H1 (cell line): ENCODE results near the gene CAPN10. TPM values are rescaled to one million over a fixed set of nuclear protein-coding genes. Genes with fewer than 3 reads are reported as not detected.

ENCODE experiments used
- CTCF ChIA-PET: fragments of 300-600 bp; sonication (Branson Sonifier 250); formaldehyde crosslinking; loops from one replicate; lab custom pipeline; 2021; ENCODE audit not compliant: partially characterized antibody; lab: Charles Lee
- POLR2A ChIA-PET: fragments of 300-600 bp; sonication (Branson Sonifier 250); formaldehyde crosslinking; loops from one replicate; lab custom pipeline; 2021; ENCODE audit warnings: inconsistent platforms; ENCODE audit not compliant: partially characterized antibody; lab: Charles Lee
- DNase-seq, 2 experiments: peaks; one replicate each; pipeline versions ENCODE4 v3.0.0 to v3.0.0-alpha.2; 2010 to 2022; ENCODE audit warnings: low spot score in 2 of 2, low read depth in 1 of 2, mixed read lengths in 1 of 2
- FAIRE-seq: peaks from 2 replicates; lab custom pipeline; 2011; peaks lifted over from hg19 to GRCh38; lab: Jason Lieb, UNC
- H2AFZ ChIP-seq: 2 replicates; pipeline ENCODE4 v1.8.1; 2012; ENCODE audit warnings: low read length, inconsistent platforms
- H2AK5ac ChIP-seq: 2 replicates; pipeline ENCODE4 v1.6.1; 2013; ENCODE audit warnings: low read depth, low read length
- H2BK120ac ChIP-seq: replicated peaks from 2 replicates; pipeline ENCODE3; 2013; ENCODE audit warnings: low read depth, low read length, inconsistent platforms
- H2BK12ac ChIP-seq: 2 replicates; pipeline ENCODE4 v1.6.1; 2013; ENCODE audit warnings: low read depth, low read length
- H2BK15ac ChIP-seq: 2 replicates; pipeline ENCODE4 v1.6.1; 2013; ENCODE audit warnings: low read length
- H2BK20ac ChIP-seq: 2 replicates; pipeline ENCODE4 v1.6.1; 2013; ENCODE audit warnings: low read length
- H2BK5ac ChIP-seq: 2 replicates; pipeline ENCODE4 v1.6.1; 2013; ENCODE audit warnings: low read depth, low read length
- H3K14ac ChIP-seq: 2 replicates; pipeline ENCODE4 v1.6.1; 2013; ENCODE audit warnings: inconsistent platforms; ENCODE audit not compliant: insufficient read length
- H3K18ac ChIP-seq: 2 replicates; pipeline ENCODE4 v1.6.1; 2013; ENCODE audit warnings: low read length; ENCODE audit errors: extremely low read depth
- H3K23ac ChIP-seq: 2 replicates; pipeline ENCODE4 v1.6.1; 2013; ENCODE audit warnings: inconsistent platforms; ENCODE audit not compliant: insufficient read length
- H3K23me2 ChIP-seq: 2 replicates; pipeline ENCODE4 v1.6.1; 2013; ENCODE audit warnings: low read depth, low read length
- H3K27ac ChIP-seq: 2 replicates; pipeline ENCODE4 v1.6.1; 2011; ENCODE audit warnings: low read depth, low read length, inconsistent platforms
- H3K27me3 ChIP-seq, 4 experiments: replicated peaks in 1 of 4; 1 replicate in 1 of 4; 2 replicates in 3 of 4; pipeline versions ENCODE4 v1.6.1 to v1.8.1; 2011 to 2013; ENCODE audit warnings: low read length in 3 of 4, mild to moderate bottlenecking in 3 of 4, inconsistent platforms in 2 of 4, mixed read lengths in 2 of 4, moderate library complexity in 1 of 4; ENCODE audit not compliant: control insufficient read depth in 3 of 4, insufficient read depth in 3 of 4; ENCODE audit errors: extremely low read depth in 1 of 4
- H3K36me3 ChIP-seq, 4 experiments: 2 replicates each; pipeline versions ENCODE4 v1.6.1 to v1.8.1; 2011 to 2013; ENCODE audit warnings: mild to moderate bottlenecking in 4 of 4, low read length in 3 of 4, moderate library complexity in 2 of 4, control low read depth in 1 of 4, inconsistent platforms in 1 of 4; ENCODE audit not compliant: insufficient read depth in 4 of 4, control insufficient read depth in 2 of 4
- H3K4ac ChIP-seq: replicated peaks from 2 replicates; pipeline ENCODE3; 2013; ENCODE audit warnings: low read length, low read depth, mixed read lengths, inconsistent platforms; ENCODE audit not compliant: insufficient read length
- H3K4me1 ChIP-seq, 4 experiments: replicated peaks in 1 of 4; 1 replicate in 1 of 4; 2 replicates in 3 of 4; pipeline versions ENCODE4 v1.6.1 to v1.8.1; 2011 to 2013; ENCODE audit warnings: low read length in 3 of 4, inconsistent platforms in 2 of 4, mixed read lengths in 1 of 4; ENCODE audit not compliant: insufficient read depth in 4 of 4, control insufficient read depth in 3 of 4
- H3K4me2 ChIP-seq, 2 experiments: 2 replicates each; pipeline versions ENCODE4 v1.6.1 to v1.8.1; 2011 to 2013; ENCODE audit warnings: low read depth in 2 of 2, low read length in 2 of 2, control low read depth in 1 of 2, inconsistent platforms in 1 of 2, mild to moderate bottlenecking in 1 of 2; ENCODE audit not compliant: insufficient read depth in 1 of 2
- H3K4me3 ChIP-seq, 4 experiments: fragments of 200-600, 300-600 bp in 1 of 4; sonication (generic), shearing (Covaris generic), sonication (Bioruptor Twin) in 1 of 4; 2 replicates each; pipeline versions ENCODE4 v1.5.1 to v1.8.1; 2011 to 2016; ENCODE audit warnings: low read length in 4 of 4, low read depth in 3 of 4, control low read depth in 2 of 4, inconsistent platforms in 2 of 4, mild to moderate bottlenecking in 2 of 4, mixed read lengths in 1 of 4, moderate library complexity in 1 of 4; ENCODE audit not compliant: insufficient read depth in 2 of 4; ENCODE audit errors: extremely low read depth in 1 of 4
- H3K56ac ChIP-seq: replicated peaks from 2 replicates; pipeline ENCODE3; 2013; ENCODE audit warnings: low read depth, mild to moderate bottlenecking, mixed read lengths, low read length, inconsistent platforms; ENCODE audit not compliant: insufficient read length
- H3K79me1 ChIP-seq: 2 replicates; pipeline ENCODE4 v1.6.1; 2013; ENCODE audit warnings: low read depth, low read length, control low read depth
- H3K79me2 ChIP-seq, 2 experiments: 2 replicates each; pipeline versions ENCODE4 v1.6.1 to v1.8.1; 2012 to 2013; ENCODE audit warnings: low read length in 2 of 2, mild to moderate bottlenecking in 2 of 2, inconsistent platforms in 1 of 2; ENCODE audit not compliant: insufficient read depth in 2 of 2, control insufficient read depth in 1 of 2
- H3K9ac ChIP-seq, 4 experiments: replicated peaks in 1 of 4; 1 replicate in 1 of 4; 2 replicates in 3 of 4; pipeline versions ENCODE4 v1.6.1 to v1.8.1; 2011 to 2013; ENCODE audit warnings: low read depth in 3 of 4, low read length in 3 of 4, control low read depth in 2 of 4, mild to moderate bottlenecking in 2 of 4, moderate library complexity in 2 of 4, inconsistent platforms in 1 of 4; ENCODE audit errors: extremely low read depth in 1 of 4
- H3K9me3 ChIP-seq, 2 experiments: 2 replicates each; pipeline versions ENCODE4 v1.6.1 to v1.8.1; 2012 to 2013; ENCODE audit warnings: mild to moderate bottlenecking in 2 of 2, moderate library complexity in 2 of 2, control low read depth in 1 of 2, inconsistent platforms in 1 of 2, low read depth in 1 of 2, low read length in 1 of 2, mixed read lengths in 1 of 2; ENCODE audit not compliant: insufficient read depth in 2 of 2
- H4K20me1 ChIP-seq, 2 experiments: replicated peaks in 1 of 2; 2 replicates each; pipeline versions ENCODE3 to v1.8.1; 2011 to 2013; ENCODE audit warnings: inconsistent platforms in 2 of 2, low read length in 2 of 2, mild to moderate bottlenecking in 1 of 2; ENCODE audit not compliant: insufficient read depth in 2 of 2, control insufficient read depth in 1 of 2
- H4K5ac ChIP-seq: 2 replicates; pipeline ENCODE4 v1.6.1; 2013; ENCODE audit warnings: low read length, low read depth, mixed read lengths, inconsistent platforms; ENCODE audit not compliant: insufficient read length
- H4K8ac ChIP-seq: 2 replicates; pipeline ENCODE4 v1.8.0; 2013; ENCODE audit warnings: mild to moderate bottlenecking, moderate library complexity, low read length, inconsistent platforms; ENCODE audit not compliant: insufficient read depth; ENCODE audit errors: extremely low read depth
- H4K91ac ChIP-seq: replicated peaks from 2 replicates; pipeline ENCODE3; 2013; ENCODE audit warnings: low read length, mixed read lengths, inconsistent platforms; ENCODE audit not compliant: insufficient read length
- CEBPB ChIP-seq: IDR thresholded peaks from 2 replicates; pipeline ENCODE4 v1.6.1; 2012; ENCODE audit warnings: low read depth, low read length
- CREB1 ChIP-seq: IDR thresholded peaks from 2 replicates; pipeline ENCODE4 v1.6.1; 2012; ENCODE audit warnings: inconsistent platforms
- CTBP2 ChIP-seq: IDR thresholded peaks from 2 replicates; pipeline ENCODE4 v1.7.0; 2011; ENCODE audit warnings: borderline replicate concordance, mild to moderate bottlenecking, moderate library complexity, mixed read lengths, low read length; ENCODE audit not compliant: insufficient read depth, insufficient read length
- EGR1 ChIP-seq: IDR thresholded peaks from 2 replicates; pipeline ENCODE4 v1.6.1; 2011; ENCODE audit warnings: low read depth, low read length, borderline replicate concordance
- POLR2A ChIP-seq, 2 experiments: IDR thresholded peaks; 1 replicate in 1 of 2; 2 replicates in 1 of 2; pipeline ENCODE4 v1.6.1; 2011; ENCODE audit warnings: low read depth in 2 of 2, low read length in 2 of 2, mild to moderate bottlenecking in 2 of 2; ENCODE audit errors: control extremely low read depth in 1 of 2
- RNF2 ChIP-seq: fragments of 200-900, 300-1000 bp; sonication (generic); IDR thresholded peaks from 2 replicates; pipeline ENCODE4 v1.7.1; 2016; ENCODE audit warnings: borderline replicate concordance, low read depth, mild to moderate bottlenecking, antibody characterized with exemption, low read length; ENCODE audit not compliant: poor library complexity, severe bottlenecking; ENCODE audit errors: missing control alignments
- RXRA ChIP-seq: IDR thresholded peaks from 2 replicates; pipeline ENCODE4 v1.6.1; 2011; ENCODE audit warnings: low read depth, mild to moderate bottlenecking, low read length, moderate library complexity; ENCODE audit not compliant: insufficient read depth
- SP2 ChIP-seq: IDR thresholded peaks from 2 replicates; pipeline ENCODE4 v1.6.1; 2012; ENCODE audit warnings: mild to moderate bottlenecking, low read length, inconsistent platforms
- SUZ12 ChIP-seq: fragments of 200-600 bp; sonication (generic); IDR thresholded peaks from 2 replicates; pipeline ENCODE4 v1.6.1; 2012; ENCODE audit warnings: mild to moderate bottlenecking, inconsistent platforms, low read length, moderate library complexity, mixed read lengths
- WGBS, 2 experiments: shearing (Covaris generic) in 1 of 2; methylation state at CpG; one replicate each; pipeline versions ENCODE4 v1.1.6 to v1.1.7; 2013 to 2015; ENCODE audit warnings: low lambda C conversion rate in 2 of 2, mixed read lengths in 2 of 2, inconsistent platforms in 1 of 2, low coverage in 1 of 2, missing lambda C conversion rate in 1 of 2; ENCODE audit not compliant: insufficient replicate concordance in 2 of 2, insufficient coverage in 1 of 2, insufficient read length in 1 of 2; ENCODE audit errors: extremely low coverage in 1 of 2, missing lambda C conversion rate in 1 of 2; 5-methylcytosine and 5-hydroxymethylcytosine counted together
- polyA plus RNA-seq, 7 experiments: library from polyadenylated mRNA; depleted of rRNA in 3 of 7; stranded (reverse) in 5 of 7; unstranded in 2 of 7; fragments of >200 nt in 5 of 7; fragments of 200-250 nt in 2 of 7; gene quantifications; 1 replicate in 5 of 7; 2 replicates in 1 of 7; 4 replicates in 1 of 7; pipeline versions ENCODE4 v1.2.1 to v1.2.3, GENCODE V29; 2011 to 2013; ENCODE audit warnings: missing spikeins in 2 of 7, mixed read lengths in 2 of 7
- total RNA-seq: library from RNA; stranded (reverse); fragmentation: NEBNext Ultra II Directional; extraction: Animal tissue kit (Norgen Biotek cat#: 25700); gene quantifications from 2 replicates; pipeline ENCODE4 v1.2.1, GENCODE V29; 2021
- TF ChIP-seq, protein P1 (sequence below): IDR thresholded peaks from 2 replicates; pipeline ENCODE4 v1.6.1; 2012; ENCODE audit warnings: inconsistent platforms

The CAPN10 gene
- total and polyA plus RNA-seq, 2 of the 8 experiments (the other 6 are each of a cell fraction or from before 2014, with no cell fraction given): 30.7 to 39.8 TPM

DNA sequence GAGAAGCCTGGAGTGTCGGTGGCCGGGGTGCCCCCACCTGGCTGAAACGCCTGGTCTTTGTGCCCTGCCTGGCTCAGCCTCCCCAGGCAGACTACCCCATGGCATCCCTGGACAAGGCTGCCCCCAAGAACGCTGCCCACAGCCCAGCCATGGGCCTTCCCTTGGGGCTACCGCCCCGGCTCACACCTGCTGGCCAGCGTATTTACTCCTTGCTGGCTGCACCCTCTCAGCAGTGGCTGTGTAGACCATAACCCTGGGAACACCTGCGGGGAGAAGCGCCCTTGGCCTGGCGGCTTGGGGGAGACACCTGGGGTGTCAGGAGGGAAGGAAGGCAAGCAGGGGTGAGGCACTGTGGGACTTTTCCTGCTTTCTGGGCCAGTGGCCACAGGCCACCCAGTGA lies 17.3 kb downstream of the CAPN10 start:
- Histone ChIP-seq H2BK5ac (no peak overlapping the region), H3K23me2 (no peaks in the 10 kb centered on the region), H4K91ac (no peak overlapping the region), H4K5ac (no peak overlapping the region), H3K27me3 (0 out of 7 replicates have a peak, but pooled peaks cover 0 to 2% (median 0%) of the 10 kb centered on the region in 4 experiments), H2AFZ (no peak overlapping the region), H3K27ac (no peak overlapping the region), H3K18ac (no peak overlapping the region), H2BK15ac (no peak overlapping the region), H4K20me1 (peaks cover 0 to 4% of the 10 kb centered on the region in 2 experiments), H4K8ac (peak overlapping the region; percentile 59; the same call in 1 of the 2 replicates), H3K4me1 (no peaks in the 10 kb centered on the region), H3K14ac (no peak overlapping the region), H2BK20ac (no peak overlapping the region), H2AK5ac (no peak overlapping the region), H3K56ac (no peak overlapping the region), H3K9ac (no peak overlapping the region), H3K23ac (no peak overlapping the region), H2BK120ac (no peak overlapping the region), H3K4ac (no peak overlapping the region), H2BK12ac (no peak overlapping the region), H3K79me1 (no peaks in the 10 kb centered on the region), H3K36me3 (no peaks in the 10 kb centered on the region; a peak in 2 of 8 replicates), H3K9me3 (no peaks in the 10 kb centered on the region), H3K79me2 (no peaks in the 10 kb centered on the region), H3K4me2 (no peak overlapping the region), H3K4me3 (no peak overlapping the region)
- FAIRE-seq (no peak), DNase-seq (no peak)
- WGBS, 2 experiments: 91% methylated on average over 9 of the region's 10 CpGs; no CpG with 5 or more reads in 1 of the 2 experiments
- TF ChIP-seq SUZ12 (no peak), SP2 (no peak), EGR1 (no peak), CREB1 (no peak), CEBPB (no peak), CTBP2 (no peak), RNF2 (no peak), RXRA (no peak), POLR2A (IDR thresholded peaks at IDR 0.05; ENCODE audit: control extremely low read depth in 1 of 2, low read depth in 2 of 2, low read length in 2 of 2) (no peak)
- TF ChIP-seq, protein P1, sequence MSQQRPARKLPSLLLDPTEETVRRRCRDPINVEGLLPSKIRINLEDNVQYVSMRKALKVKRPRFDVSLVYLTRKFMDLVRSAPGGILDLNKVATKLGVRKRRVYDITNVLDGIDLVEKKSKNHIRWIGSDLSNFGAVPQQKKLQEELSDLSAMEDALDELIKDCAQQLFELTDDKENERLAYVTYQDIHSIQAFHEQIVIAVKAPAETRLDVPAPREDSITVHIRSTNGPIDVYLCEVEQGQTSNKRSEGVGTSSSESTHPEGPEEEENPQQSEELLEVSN: no peak
- ChIA-PET CTCF (interaction anchor here (0.8 to 3.2 kb wide), 11 partner anchors 9 to 82 kb away, joined by 3 to 17 read pairs (median 3); partner anchors contain the start of gene CAPN10), POLR2A (interaction anchor here (1.1 to 1.5 kb wide), 2 partner anchors 15 to 32 kb away, joined by 3 to 5 read pairs; no protein-coding TSS in a partner anchor)
